HFFc6 (cell line): ENCODE measurements around the gene UNC80. TPM values are rescaled to one million over a fixed set of nuclear protein-coding genes. Genes with fewer than 3 reads are reported as not detected.

ENCODE experiments used
- DNase-seq: peaks from one replicate; pipeline ENCODE4 v3.0.0-alpha.2; 2018
- H3K27ac Mint-ChIP-seq: 2 replicates; pipeline ENCODE4 v1.8.0; 2020; ENCODE audit warnings: mild to moderate bottlenecking, mixed read lengths
- H3K27me3 Mint-ChIP-seq: 2 replicates; pipeline ENCODE4 v1.8.0; 2021; ENCODE audit warnings: mild to moderate bottlenecking, moderate library complexity, mixed read lengths; ENCODE audit not compliant: insufficient read depth
- H3K36me3 Mint-ChIP-seq: 2 replicates; pipeline ENCODE4 v1.8.0; 2021; ENCODE audit warnings: low read depth, mixed read lengths
- H3K4me1 Mint-ChIP-seq: 2 replicates; pipeline ENCODE4 v1.8.0; 2020; ENCODE audit warnings: low read depth, mixed read lengths
- H3K4me3 Mint-ChIP-seq: 2 replicates; pipeline ENCODE4 v1.8.0; 2020; ENCODE audit warnings: mild to moderate bottlenecking, moderate library complexity, mixed read lengths
- H3K9me3 Mint-ChIP-seq: 2 replicates; pipeline ENCODE4 v1.8.0; 2020; ENCODE audit warnings: mild to moderate bottlenecking, mixed read lengths
- CTCF ChIP-seq: fragments of 200-600 bp; sonication (generic); IDR thresholded peaks from 2 replicates; pipeline ENCODE4 v1.5.0; 2021; ENCODE audit warnings: antibody characterized with exemption, mild to moderate bottlenecking
- total RNA-seq, 6 experiments: library from RNA; stranded (reverse); fragmentation: NEBNext Ultra II Directional; extraction: Animal tissue kit (Norgen Biotek cat#: 25700); gene quantifications; 2 replicates in 1 of 6; 3 replicates in 5 of 6; pipeline ENCODE4 v1.2.3, GENCODE V29; 2021

UNC80 gene
- total RNA-seq, 6 experiments from 2014 or later: not detected

GRCh38 chr2:209876211-209876610 lies 104.6 kb downstream of the UNC80 start:
- H3K36me3 Mint-ChIP-seq: no peaks in the 10 kb centered on the region
- H3K9me3 Mint-ChIP-seq: peaks cover 33% of the 10 kb centered on the region
- no peak overlapping the region for H3K27ac Mint-ChIP-seq
- no peak overlapping the region for H3K4me3 Mint-ChIP-seq
- H3K27me3 Mint-ChIP-seq: no peaks in the 10 kb centered on the region
- TF ChIP-seq CTCF: no peak
- no peak for DNase-seq
- no peaks in the 10 kb centered on the region for H3K4me1 Mint-ChIP-seq

GRCh38 chr2:209878701-209879100 lies 107.1 kb downstream of the UNC80 start:
- H3K4me1 Mint-ChIP-seq: no peaks in the 10 kb centered on the region
- H3K9me3 Mint-ChIP-seq: peaks cover 33% of the 10 kb centered on the region
- no peak overlapping the region for H3K4me3 Mint-ChIP-seq
- TF ChIP-seq CTCF: no peak
- H3K36me3 Mint-ChIP-seq: no peaks in the 10 kb centered on the region
- DNase-seq: no peak
- no peaks in the 10 kb centered on the region for H3K27me3 Mint-ChIP-seq
- no peak overlapping the region for H3K27ac Mint-ChIP-seq

- Mint-ChIP-seq H3K9me3 (peaks cover 24% of the 10 kb centered on the region), H3K27me3 (no peaks in the 10 kb centered on the region; the same call in 1 of the 2 replicates), H3K4me1 (no peaks in the 10 kb centered on the region), H3K27ac (no peak overlapping the region), H3K36me3 (no peaks in the 10 kb centered on the region), H3K4me3 (no peak overlapping the region)
- TF ChIP-seq CTCF: no peak
- DNase-seq: no peak
Observed at GRCh38 chr2:209900638-209901037, 129.0 kb downstream of the UNC80 start.

- Mint-ChIP-seq H3K4me1 (no peaks in the 10 kb centered on the region), H3K4me3 (no peak overlapping the region), H3K36me3 (no peaks in the 10 kb centered on the region), H3K9me3 (peaks cover 21% of the 10 kb centered on the region), H3K27me3 (no peaks in the 10 kb centered on the region; the same call in 1 of the 2 replicates), H3K27ac (no peak overlapping the region)
- no peak for DNase-seq
- no peak for TF ChIP-seq CTCF
Observed at GRCh38 chr2:209901172-209901571, 129.5 kb downstream of the UNC80 start.

GRCh38 chr2:209905691-209906090 lies 134.1 kb downstream of the UNC80 start:
- Mint-ChIP-seq H3K27me3 (no peaks in the 10 kb centered on the region; the same call in 1 of the 2 replicates), H3K4me3 (no peak overlapping the region), H3K27ac (no peak overlapping the region), H3K4me1 (no peaks in the 10 kb centered on the region), H3K9me3 (peaks cover 16% of the 10 kb centered on the region), H3K36me3 (no peaks in the 10 kb centered on the region)
- TF ChIP-seq CTCF: no peak
- no peak for DNase-seq

- Mint-ChIP-seq H3K9me3 (peaks cover 16% of the 10 kb centered on the region), H3K27me3 (no peaks in the 10 kb centered on the region; the same call in 1 of the 2 replicates), H3K4me1 (no peaks in the 10 kb centered on the region), H3K4me3 (no peak overlapping the region), H3K27ac (no peak overlapping the region), H3K36me3 (no peaks in the 10 kb centered on the region)
- TF ChIP-seq CTCF: no peak
- no peak for DNase-seq
Observed at GRCh38 chr2:209907746-209908145, 136.1 kb downstream of the UNC80 start.
